Kidney epithelial cell (primary cell): ENCODE results near the gene WASL. TPM values are rescaled to one million over a fixed set of nuclear protein-coding genes. Genes with fewer than 3 reads are reported as not detected.

Source experiments
- DNase-seq: peaks from one replicate; pipeline ENCODE4 v3.0.0-alpha.2; 2010; ENCODE audit warnings: low read depth
- H3K27me3 ChIP-seq: 2 replicates; pipeline ENCODE4 v1.6.0; 2011; ENCODE audit warnings: low read length; ENCODE audit not compliant: control insufficient read depth, insufficient read depth
- H3K36me3 ChIP-seq: 2 replicates; pipeline ENCODE4 v1.5.1; 2011; ENCODE audit warnings: low read length; ENCODE audit not compliant: control insufficient read depth, insufficient read depth
- H3K4me3 ChIP-seq: 2 replicates; pipeline ENCODE4 v1.5.1; 2011; ENCODE audit warnings: low read depth, mild to moderate bottlenecking, control low read depth, low read length
- CTCF ChIP-seq: IDR thresholded peaks from 2 replicates; pipeline ENCODE4 v1.5.1; 2011; ENCODE audit warnings: mild to moderate bottlenecking, moderate library complexity, low read length, control low read depth, inconsistent platforms; ENCODE audit not compliant: insufficient read depth, poor library complexity, severe bottlenecking
- total RNA-seq: library from RNA; depleted of rRNA; stranded (reverse); fragments of >200 nt; gene quantifications from 2 replicates; pipeline ENCODE4 v1.2.3, GENCODE V29; 2015

The WASL gene
- total RNA-seq, 1 donor from 2014 or later, result 31.6 TPM

DNA sequence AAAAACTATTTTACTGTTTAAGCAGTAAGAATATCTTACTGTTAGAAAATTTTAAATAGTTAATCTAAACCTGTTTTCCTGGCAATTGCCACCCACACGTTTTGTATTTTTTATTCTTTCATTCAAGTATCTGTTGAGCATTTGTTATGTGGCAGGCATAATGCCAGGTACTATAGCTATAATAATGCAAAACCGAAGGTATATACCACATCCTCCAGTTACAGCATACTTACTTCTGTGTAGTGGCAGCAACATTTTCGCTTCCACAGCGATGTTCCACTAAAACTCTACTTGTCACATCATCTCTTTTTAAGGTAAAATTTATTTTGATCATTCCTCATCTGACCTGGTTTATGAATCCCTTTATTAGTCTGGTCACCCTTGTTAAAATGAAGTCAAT lies 30.0 kb downstream of the WASL start:
- no peak for DNase-seq
- Histone ChIP-seq H3K27me3 (no peaks in the 10 kb centered on the region), H3K36me3 (no peaks in the 10 kb centered on the region), H3K4me3 (no peak overlapping the region)
- no peak for TF ChIP-seq CTCF

DNA sequence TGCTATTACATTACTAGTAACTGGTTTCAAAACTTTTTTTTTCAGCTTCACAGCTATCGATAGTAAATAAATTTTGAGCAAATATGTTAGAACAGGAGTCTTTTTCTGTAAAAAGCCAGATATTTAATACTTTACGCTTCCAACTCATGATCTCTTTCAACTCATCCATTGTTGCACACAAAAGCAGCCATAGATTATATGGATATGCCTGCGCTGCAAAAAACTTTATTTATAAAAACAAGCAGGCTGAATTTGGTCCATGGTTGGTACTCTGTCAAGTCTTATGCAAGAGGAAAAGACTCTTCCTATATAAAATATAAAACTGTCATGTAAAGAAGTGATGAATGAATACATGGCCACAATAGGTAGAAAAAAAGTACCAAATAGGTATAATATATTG lies 31.1 kb downstream of the WASL start:
- Histone ChIP-seq H3K4me3 (no peak overlapping the region), H3K36me3 (no peaks in the 10 kb centered on the region), H3K27me3 (no peaks in the 10 kb centered on the region)
- TF ChIP-seq CTCF, result no peak
- no peak for DNase-seq

- Histone ChIP-seq H3K36me3 (no peaks in the 10 kb centered on the region), H3K4me3 (no peak overlapping the region), H3K27me3 (no peaks in the 10 kb centered on the region)
- no peak for DNase-seq
- no peak for TF ChIP-seq CTCF
Observed at GRCh38 chr7:123716877-123717276, 31.9 kb downstream of the WASL start.

DNA sequence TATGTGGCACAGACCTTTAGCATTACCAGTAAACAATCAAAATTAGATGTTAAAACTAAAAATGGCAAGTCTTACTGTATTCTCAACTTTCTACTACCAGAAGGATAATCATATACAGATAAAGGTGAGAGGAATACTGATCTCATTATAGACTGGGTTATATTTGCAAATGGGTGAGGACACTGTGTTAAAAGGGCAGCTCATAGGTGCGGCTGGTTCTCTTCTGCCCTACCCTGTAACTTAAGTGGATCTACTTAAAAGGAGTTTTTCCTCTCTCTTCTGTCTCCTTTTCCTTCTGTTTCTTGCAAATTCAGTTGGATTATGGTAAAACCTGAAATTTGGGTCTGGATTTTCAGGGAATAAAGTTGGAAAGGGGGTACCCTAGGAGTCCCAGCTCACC lies 33.0 kb downstream of the WASL start:
- H3K4me3 ChIP-seq, result no peak overlapping the region
- TF ChIP-seq CTCF, result no peak

GRCh38 chr7:123715198-123715597 lies 33.6 kb downstream of the WASL start:
- no peak for TF ChIP-seq CTCF
- no peaks in the 10 kb centered on the region for H3K27me3 ChIP-seq
- no peaks in the 10 kb centered on the region for H3K36me3 ChIP-seq
- H3K4me3 ChIP-seq, result no peak overlapping the region
- DNase-seq, result no peak

More for the DNA sequence above, 33.0 kb downstream of the WASL start:
- no peak for DNase-seq
- Histone ChIP-seq H3K27me3 (no peaks in the 10 kb centered on the region), H3K36me3 (no peaks in the 10 kb centered on the region)

DNA sequence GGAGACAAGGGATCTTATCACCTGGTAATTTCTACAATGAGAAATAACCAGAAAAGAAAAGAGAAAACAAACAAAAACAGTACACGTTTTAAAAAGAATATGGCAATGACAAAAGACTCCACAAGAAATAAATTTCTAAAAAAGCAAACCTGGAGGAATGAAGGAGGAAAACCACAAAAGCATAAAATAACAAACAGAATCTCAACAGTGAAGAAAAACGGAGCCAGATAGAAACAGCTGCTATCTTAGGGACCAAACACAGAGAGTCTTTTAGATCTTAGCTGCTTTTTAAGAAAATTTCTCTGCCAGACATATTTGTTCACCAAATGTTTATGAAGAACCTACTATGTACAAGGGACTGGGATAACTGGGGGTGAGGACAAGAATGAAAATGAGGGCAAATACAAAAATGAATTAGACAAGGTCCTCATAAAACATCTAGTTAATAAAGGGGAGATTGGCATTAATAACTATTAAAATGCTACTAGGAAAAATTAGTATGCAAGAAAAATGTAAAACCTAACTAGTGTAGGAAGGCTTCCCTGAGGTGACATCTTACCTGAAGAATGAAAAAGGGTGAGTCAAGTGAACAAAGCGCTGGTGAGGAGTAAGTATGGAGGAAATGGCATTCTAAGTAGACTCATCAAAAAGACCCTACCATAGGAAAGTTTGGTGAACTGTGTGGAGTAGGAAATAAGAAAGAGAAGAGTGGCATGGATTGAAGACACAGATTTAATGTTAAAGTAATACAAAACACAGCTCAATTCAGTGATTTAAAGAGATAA lies 34.3 kb downstream of the WASL start:
- Histone ChIP-seq H3K36me3 (no peaks in the 10 kb centered on the region), H3K27me3 (no peaks in the 10 kb centered on the region), H3K4me3 (no peak overlapping the region)
- DNase-seq, result no peak
- no peak for TF ChIP-seq CTCF
